Measurements from ENCODE around the gene EPB41.
"Not testable (repeated sequence)": the region's sequence is repeated elsewhere in the genome, so short reads cannot be mapped to it uniquely, and the experiment has no call there.

The EPB41 gene

DNA sequence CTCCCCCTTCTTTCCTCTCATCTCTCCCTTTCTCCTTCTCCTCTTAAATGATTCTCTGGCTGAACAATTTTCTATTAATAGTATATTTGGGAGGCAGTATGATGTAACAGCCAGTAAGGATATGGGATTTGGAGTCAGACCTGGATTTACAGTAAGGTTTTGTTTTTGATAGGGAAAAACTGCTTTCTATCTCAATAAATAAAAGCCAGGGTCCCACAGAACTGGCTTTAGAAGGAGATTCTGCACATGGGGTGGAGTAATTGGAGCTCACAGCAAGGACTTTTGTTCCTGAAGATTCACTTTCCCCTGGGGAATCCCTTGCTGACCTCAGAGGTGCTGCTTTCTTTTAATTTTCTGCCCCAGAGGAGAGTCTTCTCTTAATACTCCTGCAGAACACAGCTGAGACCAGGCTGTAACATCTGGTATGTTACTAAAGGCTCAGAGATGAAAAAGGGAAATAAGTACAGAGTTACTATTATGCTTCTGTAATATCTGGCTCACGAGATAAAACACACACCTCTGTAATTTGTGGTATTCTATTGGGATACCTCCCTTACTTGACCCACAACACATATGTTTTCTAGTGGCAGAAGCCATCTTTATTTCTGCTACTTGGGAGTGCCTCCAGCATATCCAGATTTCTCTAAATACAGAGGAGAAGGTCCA is 13.4 kb downstream of the EPB41 start:
- no peak for FAIRE-seq

GRCh38 chr1:28928314-28928941 is 14.1 kb downstream of the EPB41 start:
- no peak for FAIRE-seq

DNA sequence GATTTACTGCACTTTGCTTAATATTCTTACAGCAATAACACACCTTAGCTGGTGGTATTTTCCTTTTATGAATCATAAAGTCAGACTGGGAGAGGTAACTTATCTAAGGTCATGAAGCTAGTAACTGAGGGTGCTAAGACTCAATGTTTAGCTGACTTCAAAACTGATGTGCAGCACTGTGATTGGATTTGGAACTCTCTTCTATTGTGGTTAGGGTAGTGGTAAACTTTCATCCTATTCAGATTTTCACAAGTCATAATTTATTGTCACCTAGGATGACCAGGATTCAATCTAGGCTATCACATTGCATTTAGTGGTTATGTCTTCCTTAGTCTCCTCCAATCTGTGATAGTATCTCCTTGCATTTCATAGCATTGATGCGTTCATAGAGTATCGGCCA is 18.9 kb downstream of the EPB41 start:
- no peak for FAIRE-seq

DNA sequence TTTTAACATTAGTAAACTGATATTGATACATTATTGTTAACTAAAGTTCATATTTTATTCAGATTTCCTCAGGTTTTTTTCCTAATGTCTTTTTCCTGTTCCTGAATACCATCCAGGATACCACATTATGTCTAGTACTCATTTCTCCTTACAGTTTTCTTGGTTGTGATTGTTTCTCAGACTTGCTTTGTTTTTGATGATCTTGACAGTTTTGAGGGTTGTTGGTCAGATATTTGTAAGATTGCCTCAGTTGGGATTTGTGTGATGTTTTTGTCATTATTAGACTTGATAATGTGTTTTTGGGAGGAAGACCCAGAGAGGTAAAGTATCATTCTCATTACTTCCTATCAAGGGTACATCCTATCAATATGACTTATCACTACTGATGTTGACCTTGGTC is 19.5 kb downstream of the EPB41 start:
- FAIRE-seq, result no peak

DNA sequence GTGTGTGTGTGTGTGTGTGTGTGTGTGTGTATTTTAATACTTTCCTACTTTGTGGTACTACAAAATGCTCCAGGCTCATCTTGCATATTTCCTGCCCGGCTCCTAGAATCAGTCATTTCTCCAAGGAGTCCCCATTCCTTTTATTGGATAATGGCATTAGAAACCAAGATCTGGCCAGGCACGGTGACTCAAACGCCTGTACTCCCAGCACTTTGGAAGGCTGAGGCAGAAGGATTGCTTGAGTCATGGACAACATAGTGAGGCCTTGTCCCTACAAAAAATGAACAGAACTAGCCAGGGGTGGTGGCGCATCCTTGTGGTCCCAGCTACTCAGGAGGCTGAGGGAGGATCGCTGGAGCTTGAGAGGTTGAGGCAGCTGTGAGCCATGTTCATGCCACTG is 20.3 kb downstream of the EPB41 start:
- no peak for FAIRE-seq

- FAIRE-seq, result no peak
Observed at GRCh38 chr1:28935293-28935692, 20.9 kb downstream of the EPB41 start.

DNA sequence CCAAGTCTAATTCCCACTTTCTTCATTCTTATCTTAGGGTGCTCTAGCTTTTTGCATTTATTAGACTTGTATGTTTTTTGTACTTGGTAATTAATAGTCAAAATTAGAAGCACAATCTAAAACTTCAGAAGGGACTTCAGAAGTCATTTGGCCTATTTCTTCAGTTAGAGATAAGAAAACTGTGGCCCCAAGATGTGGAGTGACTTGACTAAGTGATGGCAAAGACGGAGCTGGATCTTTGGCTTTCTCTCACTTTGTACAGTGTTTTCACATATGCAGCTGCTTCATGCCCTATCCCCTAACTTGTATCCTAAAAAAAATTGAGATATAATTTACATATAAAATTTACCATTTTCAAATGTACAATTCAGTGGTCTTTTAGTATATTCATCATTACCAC is 21.7 kb downstream of the EPB41 start:
- FAIRE-seq, result no peak

GRCh38 chr1:28936528-28936927 is 22.2 kb downstream of the EPB41 start:
- no peak for FAIRE-seq

DNA sequence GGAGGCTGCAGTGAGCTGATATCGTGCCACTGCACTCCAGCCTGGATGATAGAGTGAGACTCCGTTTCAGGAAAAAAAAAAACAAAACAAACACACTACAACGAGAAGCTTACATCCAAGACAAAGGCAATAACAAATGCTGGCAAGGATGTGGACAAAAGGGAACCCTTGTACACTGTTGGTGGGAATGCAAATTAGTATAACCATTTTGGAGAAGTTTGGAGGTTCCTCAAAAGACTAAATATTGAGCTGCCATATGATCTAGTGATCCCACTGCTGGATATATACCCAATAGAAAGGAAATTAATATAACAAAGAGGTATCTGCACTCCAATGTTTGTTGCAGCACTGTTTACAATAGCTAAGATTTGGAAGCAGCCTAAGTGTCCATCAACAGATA is 29.2 kb downstream of the EPB41 start:
- FAIRE-seq, result not testable (repeated sequence)

DNA sequence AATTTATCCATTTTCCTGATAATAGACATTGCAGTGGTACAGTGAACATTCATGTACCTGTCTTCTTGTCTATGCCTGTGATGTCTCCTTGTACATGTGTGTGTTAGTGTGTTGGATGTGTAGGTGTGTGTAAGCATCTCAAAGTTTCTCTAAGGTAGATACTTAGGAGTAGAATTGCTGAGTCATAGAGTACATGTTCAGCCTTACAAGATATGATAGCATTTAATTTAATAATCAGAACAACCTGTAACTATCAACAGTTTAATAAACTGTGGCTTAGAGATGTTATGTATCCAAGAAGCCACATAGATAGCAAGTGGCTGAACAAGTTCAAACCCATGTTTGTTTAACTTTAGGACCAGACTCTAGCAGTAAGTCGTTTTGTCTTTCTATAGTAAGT is 35.6 kb downstream of the EPB41 start:
- no peak for FAIRE-seq

DNA sequence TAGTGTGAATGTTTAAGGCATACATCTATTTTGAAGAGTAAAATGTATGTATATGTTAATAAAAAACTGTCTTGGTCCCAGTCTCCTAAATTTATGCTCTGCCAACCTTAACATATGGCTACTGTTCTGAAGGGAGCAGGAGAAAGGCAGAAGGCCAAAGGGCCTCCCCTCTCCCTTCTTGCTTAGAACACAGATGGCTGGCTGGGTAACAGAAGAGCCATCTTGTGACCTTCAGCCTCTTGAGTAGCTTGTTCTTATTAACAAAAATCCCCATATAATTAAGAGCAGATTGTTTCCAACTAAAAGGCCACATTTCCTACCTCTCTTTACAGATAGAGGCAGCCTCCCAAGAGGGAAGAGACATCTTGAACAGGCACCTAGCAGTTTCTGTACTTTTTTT is 36.1 kb downstream of the EPB41 start:
- no peak for FAIRE-seq

DNA sequence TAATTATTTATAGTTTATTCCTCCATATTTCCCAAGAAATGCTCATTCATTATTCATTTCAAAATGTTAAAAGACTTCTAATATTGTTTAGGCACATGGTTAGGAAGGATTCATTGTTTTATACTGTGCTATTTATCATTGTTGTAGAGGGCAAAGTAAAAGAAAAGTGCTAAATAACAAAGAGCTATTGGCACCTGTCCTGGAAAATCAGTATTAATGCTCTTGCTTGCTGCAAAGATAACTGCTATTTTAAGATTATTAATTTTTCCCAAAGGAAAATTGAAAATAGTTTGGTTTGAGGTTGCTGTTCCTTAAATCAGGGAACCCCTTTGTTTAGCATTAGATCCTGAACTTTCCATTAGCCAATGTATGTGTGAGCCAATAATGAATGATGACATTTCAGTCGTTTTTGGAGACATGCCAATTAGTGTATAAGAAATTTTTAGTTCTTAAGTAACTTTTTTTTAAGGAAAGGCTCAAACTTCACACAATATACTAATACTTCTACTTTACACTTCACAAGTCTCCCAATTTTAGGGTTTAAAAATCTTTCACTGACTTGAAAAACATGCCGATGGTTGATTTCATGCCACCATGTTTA is 39.9 kb downstream of the EPB41 start:
- no peak for FAIRE-seq

GRCh38 chr1:28956038-28956464 is 41.7 kb downstream of the EPB41 start:
- FAIRE-seq, result no peak

- not testable (repeated sequence) for FAIRE-seq
Observed at GRCh38 chr1:28962114-28962831, 47.9 kb downstream of the EPB41 start.

DNA sequence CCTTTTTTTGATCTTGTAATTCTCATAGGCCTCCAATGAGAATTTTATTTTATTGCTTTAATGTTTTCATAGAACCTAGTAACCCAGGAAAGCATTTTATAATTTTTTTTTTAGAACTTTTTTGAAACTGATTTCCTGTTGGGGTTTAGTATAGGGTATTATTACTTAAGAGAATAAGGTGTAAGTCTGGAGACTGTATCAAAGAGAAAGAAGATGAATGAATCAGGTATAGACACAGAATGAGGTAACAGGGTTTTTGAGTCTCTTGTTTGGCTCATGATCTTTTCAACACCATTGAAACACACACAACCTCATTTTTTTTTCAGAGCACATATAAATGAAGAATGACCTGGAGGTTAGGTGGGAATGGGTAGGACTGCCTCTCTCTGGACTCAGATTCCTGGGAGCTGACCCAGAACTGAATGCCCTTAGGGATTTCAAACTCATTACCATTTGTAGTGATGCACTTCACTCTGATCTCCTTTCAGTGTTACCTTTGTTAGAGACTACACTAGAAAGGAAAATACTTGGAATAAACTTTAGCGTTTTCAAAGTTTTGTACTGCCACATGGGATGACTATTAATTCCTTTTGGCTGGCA is 51.0 kb downstream of the EPB41 start:
- FAIRE-seq, result no peak

GRCh38 chr1:28966617-28967016 is 52.2 kb downstream of the EPB41 start:
- FAIRE-seq, result no peak

GRCh38 chr1:28971980-28972771 is 57.8 kb downstream of the EPB41 start:
- FAIRE-seq, result no peak

GRCh38 chr1:28973596-28974421 is 59.4 kb downstream of the EPB41 start:
- FAIRE-seq, result no peak

DNA sequence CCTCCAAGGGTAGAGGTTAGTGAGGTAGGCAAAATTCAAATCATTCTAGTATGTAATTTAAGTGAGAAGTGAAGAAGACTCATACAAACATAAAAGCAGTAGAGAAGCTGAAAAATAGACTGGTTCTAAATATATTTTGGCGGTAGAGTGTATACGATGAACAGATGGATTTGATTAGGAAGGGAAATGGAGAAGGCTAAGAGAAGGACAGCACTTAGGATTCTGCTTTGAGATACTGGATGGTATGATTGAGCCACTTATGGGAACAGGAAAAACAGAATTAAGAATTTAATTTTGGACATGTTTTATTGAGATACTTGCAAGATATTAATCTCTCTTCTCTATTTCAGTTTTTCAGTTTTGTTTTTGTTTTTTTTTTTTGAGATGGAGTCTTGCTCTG is 60.1 kb downstream of the EPB41 start:
- FAIRE-seq, result no peak

DNA sequence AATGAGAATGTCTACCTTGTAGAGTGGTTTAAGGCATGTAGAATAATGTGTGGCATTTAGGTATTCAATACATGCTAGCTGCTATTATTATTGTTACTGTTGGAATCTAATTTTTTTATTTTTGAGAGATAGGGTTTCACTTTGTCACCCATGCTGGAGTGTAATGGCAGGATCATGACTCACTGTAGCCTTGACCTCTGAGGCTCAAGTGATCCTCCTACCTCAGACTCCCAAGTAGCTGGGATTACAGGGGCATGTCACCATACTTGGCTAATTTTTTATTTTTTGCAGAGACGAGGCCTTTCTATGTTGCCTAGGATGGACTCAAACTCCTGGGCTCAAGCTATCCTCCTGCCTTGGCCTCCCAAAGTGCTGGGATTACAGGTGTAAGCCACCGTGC is 61.9 kb downstream of the EPB41 start:
- FAIRE-seq, result no peak

- no peak for FAIRE-seq
Observed at GRCh38 chr1:28981210-28981609, 66.8 kb downstream of the EPB41 start.

GRCh38 chr1:28982198-28982597 is 67.8 kb downstream of the EPB41 start:
- no peak for FAIRE-seq

All from endometrium (tissue), 2 donors.